ENCODE measurements around the gene MYO5B.

The MYO5B gene

GRCh38 chr18:49834258-49834657 lies 360.7 kb downstream of the MYO5B start:
- no peak for TF ChIP-seq CTCF (IDR thresholded peaks at IDR 0.05; ENCODE audit: insufficient read depth, low read length, missing control alignments)
- no peak overlapping the region for H3K4me3 ChIP-seq (ENCODE audit: low read depth, low read length)
- ChIA-PET CTCF (interaction anchor here (1.0 to 1.4 kb wide), 4 partner anchors 17 to 324 kb away, joined by 3 to 6 read pairs (median 4); no protein-coding TSS in a partner anchor), POLR2A (interaction anchor here (0.6 to 0.7 kb wide), 2 partner anchors 49 to 585 kb away, joined by 3 read pairs; no protein-coding TSS in a partner anchor)
- no peak for DNase-seq (ENCODE audit: low read depth, low spot score)

GRCh38 chr18:49833814-49834213 lies 361.1 kb downstream of the MYO5B start:
- no peak for TF ChIP-seq CTCF (IDR thresholded peaks at IDR 0.05; ENCODE audit: insufficient read depth, low read length, missing control alignments)
- DNase-seq (ENCODE audit: low read depth, low spot score): no peak
- H3K4me3 ChIP-seq (ENCODE audit: low read depth, low read length): no peak overlapping the region
- POLR2A ChIA-PET: interaction anchor here (0.7 kb wide), 1 partner anchor 584 kb away, joined by 3 read pairs; no protein-coding TSS in a partner anchor
- CTCF ChIA-PET: interaction anchor here (1.1 to 1.4 kb wide), 4 partner anchors 17 to 323 kb away, joined by 3 to 6 read pairs (median 4); no protein-coding TSS in a partner anchor

GRCh38 chr18:49832221-49832647 lies 362.7 kb downstream of the MYO5B start:
- POLR2A ChIA-PET: no interaction called here
- no peak overlapping the region for H3K4me3 ChIP-seq (ENCODE audit: low read depth, low read length)
- CTCF ChIA-PET: no interaction called here
- DNase-seq (ENCODE audit: low read depth, low spot score): no peak
- no peak for TF ChIP-seq CTCF (IDR thresholded peaks at IDR 0.05; ENCODE audit: insufficient read depth, low read length, missing control alignments)

- CTCF ChIA-PET: no interaction called here
- no peak for TF ChIP-seq CTCF (IDR thresholded peaks at IDR 0.05; ENCODE audit: insufficient read depth, low read length, missing control alignments)
- POLR2A ChIA-PET: no interaction called here
- no peak overlapping the region for H3K4me3 ChIP-seq (ENCODE audit: low read depth, low read length)
- DNase-seq (ENCODE audit: low read depth, low spot score): no peak
These were observed 367.0 kb downstream of the MYO5B start for GRCh38 chr18:49827996-49828395.

GRCh38 chr18:49819823-49820671 lies 374.9 kb downstream of the MYO5B start:
- ChIA-PET CTCF (interaction anchor here (0.9 to 4.0 kb wide), 3 partner anchors 36 to 39 kb away, joined by 3 to 15 read pairs (median 3); no protein-coding TSS in a partner anchor), POLR2A (no interaction called here)
- no peak overlapping the region for H3K4me3 ChIP-seq (ENCODE audit: low read depth, low read length)
- no peak for DNase-seq (ENCODE audit: low read depth, low spot score)
- TF ChIP-seq CTCF (IDR thresholded peaks at IDR 0.05; ENCODE audit: insufficient read depth, low read length, missing control alignments): no peak

- ChIA-PET CTCF (interaction anchor here (1.3 kb wide), 1 partner anchor 40 kb away, joined by 3 read pairs; no protein-coding TSS in a partner anchor), POLR2A (no interaction called here)
These were observed 375.8 kb downstream of the MYO5B start for GRCh38 chr18:49819071-49819662.

More at GRCh38 chr18:49819071-49819662, 375.8 kb downstream of the MYO5B start:
- no peak overlapping the region for H3K4me3 ChIP-seq (ENCODE audit: low read depth, low read length)
- DNase-seq (ENCODE audit: low read depth, low spot score): no peak
- TF ChIP-seq CTCF (IDR thresholded peaks at IDR 0.05; ENCODE audit: insufficient read depth, low read length, missing control alignments): no peak
